ENCODE results near the gene VAT1L.

VAT1L gene

DNA sequence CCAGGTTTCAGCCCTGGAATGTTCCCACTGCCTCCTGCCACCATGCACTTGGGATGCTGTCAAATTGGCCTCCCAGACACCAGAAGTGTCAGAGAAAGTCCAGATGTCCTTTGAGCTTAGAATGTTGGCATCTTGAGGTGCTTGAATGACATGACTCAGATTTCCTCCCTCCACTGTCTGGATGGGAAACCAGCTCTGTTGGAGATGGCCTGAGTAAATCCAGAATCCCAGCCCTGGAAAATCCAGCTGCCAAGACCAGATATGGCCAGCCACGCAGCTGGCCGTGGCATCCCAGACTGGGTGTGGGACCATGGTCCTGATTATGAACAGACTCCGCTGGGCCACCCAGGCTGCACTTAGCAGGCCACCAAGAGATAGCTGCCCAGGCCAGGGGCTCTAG lies 177.0 kb downstream of the VAT1L start:
- no peak for DNase-seq (ENCODE audit: low read depth, low spot score)
- Histone ChIP-seq H3K9me3 (ENCODE audit: insufficient read depth, low read length) (no peaks in the 10 kb centered on the region), H3K4me1 (ENCODE audit: insufficient read depth, insufficient read length) (peaks cover 9% of the 10 kb centered on the region), H3K27me3 (ENCODE audit: insufficient read depth, insufficient read length) (no peaks in the 10 kb centered on the region), H3K36me3 (ENCODE audit: insufficient read depth, insufficient read length, low read length) (no peaks in the 10 kb centered on the region), H3K4me3 (ENCODE audit: insufficient read length, low read depth) (no peak overlapping the region), H3K9ac (ENCODE audit: insufficient read length, low read depth) (no peak overlapping the region)
- no peak for TF ChIP-seq YY1 (IDR thresholded peaks at IDR 0.05; ENCODE audit: insufficient read depth, insufficient read length)
- no peak for TF ChIP-seq ZNF274 (IDR thresholded peaks at IDR 0.05; ENCODE audit: low read depth, low read length)
- no peak for TF ChIP-seq SUZ12 (IDR thresholded peaks at IDR 0.05; ENCODE audit: extremely low read depth, insufficient read depth, insufficient read length)

DNA sequence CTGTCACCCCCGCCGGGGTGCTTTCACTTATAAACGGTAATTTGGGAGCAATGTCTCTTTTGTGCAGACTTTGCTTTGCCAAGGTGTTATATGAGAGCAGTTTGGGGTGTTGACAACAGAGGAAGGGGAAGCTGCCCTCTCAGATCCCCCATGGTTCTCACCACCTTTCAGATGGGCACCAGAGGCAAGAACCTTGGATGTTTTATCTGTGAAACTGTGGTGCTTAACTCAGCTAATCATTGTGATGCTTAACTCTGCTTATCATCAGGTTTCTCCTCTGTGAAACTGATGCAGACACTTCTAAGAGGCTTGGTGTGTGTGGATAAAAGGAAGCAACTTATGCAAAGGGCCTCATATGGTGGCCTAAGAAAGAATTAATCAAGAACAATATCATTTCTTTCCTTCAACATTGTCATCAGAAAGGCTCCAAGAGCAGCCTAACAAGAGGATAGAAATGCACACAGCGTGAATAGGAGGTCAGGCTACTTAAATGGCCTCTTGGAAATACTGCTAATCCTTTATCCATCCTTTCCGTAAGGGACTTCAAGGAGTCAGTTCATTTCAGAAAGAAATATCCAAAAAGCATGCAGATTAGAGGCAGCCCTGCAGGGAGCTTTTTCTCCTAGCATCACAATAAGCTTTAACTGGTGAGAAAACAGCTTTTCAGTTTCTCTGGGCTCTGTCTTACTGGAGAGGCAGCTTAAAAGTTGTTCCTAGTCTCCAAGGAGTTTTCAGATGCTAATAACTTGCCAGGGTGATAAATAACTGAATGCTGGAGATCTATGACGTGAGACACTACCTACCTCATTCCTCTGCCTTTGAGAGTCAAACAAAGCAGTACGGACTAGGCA lies 178.9 kb downstream of the VAT1L start:
- H3K4me3 ChIP-seq (ENCODE audit: insufficient read length, low read depth) = no peak overlapping the region
- no peaks in the 10 kb centered on the region for H3K9me3 ChIP-seq (ENCODE audit: insufficient read depth, low read length)
- H3K4me1 ChIP-seq (ENCODE audit: insufficient read depth, insufficient read length) = peaks cover 9% of the 10 kb centered on the region
- peak overlapping the region; percentile 75 for H3K9ac ChIP-seq (ENCODE audit: insufficient read length, low read depth)
- TF ChIP-seq ZNF274 (IDR thresholded peaks at IDR 0.05; ENCODE audit: low read depth, low read length) = no peak
- TF ChIP-seq YY1 (IDR thresholded peaks at IDR 0.05; ENCODE audit: insufficient read depth, insufficient read length) = no peak
- no peak for TF ChIP-seq SUZ12 (IDR thresholded peaks at IDR 0.05; ENCODE audit: extremely low read depth, insufficient read depth, insufficient read length)
- DNase-seq (ENCODE audit: low read depth, low spot score) = peak; percentile 97
- no peaks in the 10 kb centered on the region for H3K27me3 ChIP-seq (ENCODE audit: insufficient read depth, insufficient read length)
- no peaks in the 10 kb centered on the region for H3K36me3 ChIP-seq (ENCODE audit: insufficient read depth, insufficient read length, low read length)

DNA sequence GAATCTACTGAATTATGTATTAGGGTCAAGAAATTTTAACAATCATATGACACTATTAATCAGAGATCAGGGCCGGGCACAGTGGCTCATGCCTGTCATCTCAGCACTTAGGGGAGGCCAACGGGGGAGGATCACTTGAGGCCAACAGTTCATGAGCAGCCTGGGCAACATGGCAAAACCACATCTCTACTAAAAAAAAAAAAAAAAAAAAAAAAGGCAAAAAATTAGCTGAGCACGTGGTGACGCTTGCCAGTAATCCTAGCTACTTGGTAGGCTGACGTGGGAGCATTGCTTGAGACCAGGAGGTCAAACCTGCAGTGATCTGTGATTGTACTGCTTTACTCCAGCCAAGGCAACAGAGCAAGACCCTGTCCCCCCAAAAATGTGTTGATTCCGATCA lies 181.5 kb downstream of the VAT1L start:
- Histone ChIP-seq H3K27me3 (ENCODE audit: insufficient read depth, insufficient read length) (no peaks in the 10 kb centered on the region), H3K9me3 (ENCODE audit: insufficient read depth, low read length) (no peaks in the 10 kb centered on the region), H3K4me3 (ENCODE audit: insufficient read length, low read depth) (no peak overlapping the region), H3K9ac (ENCODE audit: insufficient read length, low read depth) (no peak overlapping the region), H3K36me3 (ENCODE audit: insufficient read depth, insufficient read length, low read length) (no peaks in the 10 kb centered on the region), H3K4me1 (ENCODE audit: insufficient read depth, insufficient read length) (peaks cover 11% of the 10 kb centered on the region)
- TF ChIP-seq YY1 (IDR thresholded peaks at IDR 0.05; ENCODE audit: insufficient read depth, insufficient read length) (no peak), ZNF274 (IDR thresholded peaks at IDR 0.05; ENCODE audit: low read depth, low read length) (no peak), SUZ12 (IDR thresholded peaks at IDR 0.05; ENCODE audit: extremely low read depth, insufficient read depth, insufficient read length) (no peak)
- no peak for DNase-seq (ENCODE audit: low read depth, low spot score)

DNA sequence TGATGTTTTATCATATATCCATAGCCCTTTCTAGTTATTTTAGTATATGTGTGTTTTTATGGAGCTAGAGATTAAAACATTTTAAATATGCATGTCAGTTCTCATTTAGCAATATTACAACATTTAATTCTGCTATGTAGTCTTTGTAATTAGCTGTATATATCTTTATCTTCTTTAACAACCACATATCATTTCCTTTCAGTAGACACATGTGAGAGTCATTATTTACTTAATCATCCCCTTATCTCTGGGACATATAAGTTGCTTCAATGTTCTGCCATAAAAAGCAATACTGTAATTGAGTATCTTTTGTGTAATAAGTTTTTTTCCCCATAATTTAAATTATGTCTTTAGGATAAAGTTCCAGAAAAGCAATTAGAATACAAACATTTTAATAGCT lies 182.0 kb downstream of the VAT1L start:
- H3K27me3 ChIP-seq (ENCODE audit: insufficient read depth, insufficient read length) = no peaks in the 10 kb centered on the region
- no peaks in the 10 kb centered on the region for H3K9me3 ChIP-seq (ENCODE audit: insufficient read depth, low read length)
- no peaks in the 10 kb centered on the region for H3K36me3 ChIP-seq (ENCODE audit: insufficient read depth, insufficient read length, low read length)
- no peak overlapping the region for H3K9ac ChIP-seq (ENCODE audit: insufficient read length, low read depth)
- H3K4me1 ChIP-seq (ENCODE audit: insufficient read depth, insufficient read length) = peaks cover 10% of the 10 kb centered on the region
- DNase-seq (ENCODE audit: low read depth, low spot score) = no peak
- no peak overlapping the region for H3K4me3 ChIP-seq (ENCODE audit: insufficient read length, low read depth)
- TF ChIP-seq ZNF274 (IDR thresholded peaks at IDR 0.05; ENCODE audit: low read depth, low read length) (no peak), SUZ12 (IDR thresholded peaks at IDR 0.05; ENCODE audit: extremely low read depth, insufficient read depth, insufficient read length) (no peak)

DNA sequence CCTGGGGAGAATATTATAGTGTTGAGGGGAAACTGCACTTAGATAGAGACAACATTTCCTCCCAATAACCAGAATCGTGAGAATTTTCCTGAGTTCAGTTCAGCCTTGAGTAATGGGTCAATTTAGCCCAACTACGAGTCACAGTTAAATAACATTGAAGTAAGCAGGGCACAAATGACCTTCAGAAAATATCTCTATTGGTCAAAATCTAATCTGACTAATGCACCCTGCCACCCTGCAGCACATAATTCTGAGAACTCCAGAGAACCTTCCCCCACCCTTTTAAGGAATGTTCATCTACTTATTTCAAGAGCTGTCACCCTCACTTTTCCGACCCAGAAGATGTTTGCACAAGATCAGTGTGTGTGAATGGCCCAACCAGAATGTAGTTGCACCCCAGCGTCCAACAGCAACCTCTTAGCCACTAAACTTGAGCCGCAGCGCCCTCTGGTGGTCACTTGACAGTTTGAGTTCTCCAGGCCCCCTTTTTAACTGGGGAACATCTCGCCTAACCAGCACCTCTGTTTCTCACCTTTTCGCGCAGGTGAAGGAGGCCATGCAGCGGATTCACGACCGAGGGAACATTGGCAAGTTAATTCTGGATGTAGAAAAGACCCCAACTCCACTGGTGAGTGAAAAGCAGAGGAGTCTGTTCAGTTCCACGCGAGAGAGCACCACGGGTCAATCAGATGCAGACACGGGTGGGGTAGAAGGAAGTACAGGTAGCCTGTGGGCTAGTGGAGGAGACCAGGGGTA lies 183.1 kb downstream of the VAT1L start:
- no peak overlapping the region for H3K4me3 ChIP-seq (ENCODE audit: insufficient read length, low read depth)
- H3K9me3 ChIP-seq (ENCODE audit: insufficient read depth, low read length) = no peaks in the 10 kb centered on the region
- no peaks in the 10 kb centered on the region for H3K27me3 ChIP-seq (ENCODE audit: insufficient read depth, insufficient read length)
- TF ChIP-seq ZNF274 (IDR thresholded peaks at IDR 0.05; ENCODE audit: low read depth, low read length) (no peak), SUZ12 (IDR thresholded peaks at IDR 0.05; ENCODE audit: extremely low read depth, insufficient read depth, insufficient read length) (no peak), YY1 (IDR thresholded peaks at IDR 0.05; ENCODE audit: insufficient read depth, insufficient read length) (no peak)
- peak overlapping the region; percentile 37 for H3K9ac ChIP-seq (ENCODE audit: insufficient read length, low read depth)
- peaks cover 2% of the 10 kb centered on the region for H3K4me1 ChIP-seq (ENCODE audit: insufficient read depth, insufficient read length)
- no peaks in the 10 kb centered on the region for H3K36me3 ChIP-seq (ENCODE audit: insufficient read depth, insufficient read length, low read length)
- DNase-seq (ENCODE audit: low read depth, low spot score) = peak; percentile 87

DNA sequence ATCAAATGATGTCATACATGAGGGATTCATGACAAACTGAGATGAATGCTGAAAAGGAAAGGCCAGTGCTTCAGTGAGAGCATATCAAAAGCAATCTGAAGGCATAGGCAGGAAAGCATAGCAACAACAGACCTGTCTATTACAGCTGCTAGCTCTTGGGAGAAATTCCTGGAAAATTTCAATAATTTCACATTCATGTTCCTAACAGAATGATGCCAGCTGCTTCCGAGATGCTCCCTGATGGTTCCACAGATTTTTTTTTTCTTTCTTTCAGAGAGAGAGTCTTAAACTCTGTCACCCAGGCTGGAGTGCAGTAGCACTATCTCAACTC lies 183.7 kb downstream of the VAT1L start:
- H3K36me3 ChIP-seq (ENCODE audit: insufficient read depth, insufficient read length, low read length) = no peaks in the 10 kb centered on the region
- peaks cover 2% of the 10 kb centered on the region for H3K4me1 ChIP-seq (ENCODE audit: insufficient read depth, insufficient read length)
- no peak for TF ChIP-seq SUZ12 (IDR thresholded peaks at IDR 0.05; ENCODE audit: extremely low read depth, insufficient read depth, insufficient read length)
- TF ChIP-seq YY1 (IDR thresholded peaks at IDR 0.05; ENCODE audit: insufficient read depth, insufficient read length) = no peak
- no peak for TF ChIP-seq ZNF274 (IDR thresholded peaks at IDR 0.05; ENCODE audit: low read depth, low read length)
- no peaks in the 10 kb centered on the region for H3K27me3 ChIP-seq (ENCODE audit: insufficient read depth, insufficient read length)
- peak overlapping the region; percentile 37 for H3K9ac ChIP-seq (ENCODE audit: insufficient read length, low read depth)
- DNase-seq (ENCODE audit: low read depth, low spot score) = no peak
- no peaks in the 10 kb centered on the region for H3K9me3 ChIP-seq (ENCODE audit: insufficient read depth, low read length)
- no peak overlapping the region for H3K4me3 ChIP-seq (ENCODE audit: insufficient read length, low read depth)

DNA sequence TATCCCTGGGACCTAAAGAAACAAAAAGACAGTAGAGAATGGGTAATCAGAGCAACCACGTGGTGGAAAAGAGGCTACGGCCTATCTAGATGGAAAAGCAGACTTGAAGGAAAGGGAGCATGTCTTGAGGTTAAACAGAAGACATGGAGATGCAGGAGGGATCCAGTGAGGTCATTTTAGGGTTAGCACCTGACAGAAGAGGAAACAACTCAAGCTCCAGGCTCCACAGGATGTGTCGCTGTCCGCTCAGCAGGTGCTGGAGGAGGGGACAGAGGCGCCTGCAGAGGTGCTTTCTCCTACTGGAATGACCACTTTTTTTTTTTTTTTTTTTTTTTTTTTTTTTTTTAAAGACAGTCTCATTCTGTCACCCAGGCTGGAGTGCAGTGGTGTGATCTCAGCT lies 186.5 kb downstream of the VAT1L start:
- Histone ChIP-seq H3K36me3 (ENCODE audit: insufficient read depth, insufficient read length, low read length) (peaks cover 14% of the 10 kb centered on the region), H3K9me3 (ENCODE audit: insufficient read depth, low read length) (no peaks in the 10 kb centered on the region), H3K27me3 (ENCODE audit: insufficient read depth, insufficient read length) (no peaks in the 10 kb centered on the region), H3K4me1 (ENCODE audit: insufficient read depth, insufficient read length) (peaks cover 2% of the 10 kb centered on the region), H3K9ac (ENCODE audit: insufficient read length, low read depth) (no peak overlapping the region), H3K4me3 (ENCODE audit: insufficient read length, low read depth) (no peak overlapping the region)
- DNase-seq (ENCODE audit: low read depth, low spot score) = peak; percentile 30
- TF ChIP-seq SUZ12 (IDR thresholded peaks at IDR 0.05; ENCODE audit: extremely low read depth, insufficient read depth, insufficient read length) = no peak
- TF ChIP-seq ZNF274 (IDR thresholded peaks at IDR 0.05; ENCODE audit: low read depth, low read length) = no peak
- no peak for TF ChIP-seq YY1 (IDR thresholded peaks at IDR 0.05; ENCODE audit: insufficient read depth, insufficient read length)

Measured in NT2/D1 (cell line).